Measurements from ENCODE around the gene SLC51B.
"Not testable (repeated sequence)": the region's sequence is repeated elsewhere in the genome, so short reads cannot be mapped to it uniquely, and the experiment has no call there.

The SLC51B gene

DNA sequence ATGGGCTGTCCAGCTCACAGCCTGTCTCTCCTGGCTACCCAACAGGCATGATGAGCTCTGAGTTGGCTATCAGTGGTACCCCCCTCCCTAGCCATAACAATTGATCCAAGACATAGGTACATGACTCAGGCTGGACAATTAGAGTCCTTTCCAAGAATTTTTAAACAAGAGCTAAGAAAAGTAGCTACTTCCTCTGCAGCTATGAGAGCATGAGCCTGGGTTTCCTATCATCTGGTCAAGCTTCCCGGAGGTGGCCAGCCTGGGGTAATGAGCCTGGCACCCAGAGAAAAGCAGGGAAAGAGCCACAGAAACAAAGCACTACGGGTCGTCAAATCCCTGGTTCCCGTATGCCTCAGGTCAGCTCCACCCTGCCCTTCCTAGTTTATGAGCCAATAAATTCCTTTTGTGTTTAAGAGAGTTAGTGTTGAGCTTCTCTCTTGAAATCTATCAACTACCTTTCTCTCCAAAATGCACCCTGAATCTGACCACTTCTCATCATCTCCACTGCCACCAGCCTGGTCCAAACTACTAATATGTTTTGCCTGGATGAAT is 2.3 kb upstream of the SLC51B start:
- DNase-seq: no peak

DNA sequence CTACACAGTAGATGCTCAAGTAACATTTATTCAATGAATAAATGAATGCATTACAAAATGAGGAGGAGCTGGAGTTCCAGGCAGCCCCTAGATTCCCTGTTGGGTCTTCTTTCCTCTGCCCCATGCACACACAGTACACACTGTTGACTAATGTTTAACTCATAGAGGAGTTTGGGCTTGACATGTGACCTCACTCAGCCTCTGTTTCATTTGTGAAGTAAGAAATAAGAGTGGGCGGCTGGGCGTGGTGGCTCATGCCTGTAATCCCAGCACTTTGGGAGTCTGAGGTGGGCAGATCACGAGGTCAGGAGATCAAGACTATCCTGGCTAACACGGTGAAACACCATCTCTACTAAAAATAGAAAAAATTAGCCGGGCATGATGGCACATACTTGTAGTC is 969 bp upstream of the SLC51B start:
- DNase-seq: not testable (repeated sequence)

DNA sequence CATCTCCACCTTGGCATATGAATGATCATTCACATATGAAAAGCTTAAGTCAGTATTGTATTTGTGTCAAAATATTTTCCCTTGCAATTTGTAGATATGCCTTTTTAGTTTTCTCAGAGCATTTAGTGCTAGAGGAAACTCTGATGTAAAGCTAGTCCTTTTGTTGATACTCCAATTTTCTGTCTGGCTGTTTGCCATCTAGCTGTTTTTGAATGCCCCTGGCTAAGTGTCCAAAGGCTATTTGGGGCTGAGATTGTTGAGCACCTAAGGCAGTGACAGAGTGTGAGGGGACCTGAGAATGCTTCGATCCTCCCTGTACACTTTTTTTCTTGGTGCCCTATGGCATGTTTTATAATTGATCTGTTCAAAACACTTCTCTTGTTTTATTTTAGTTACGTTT is 3.1 kb downstream of the SLC51B start:
- DNase-seq: no peak

DNA sequence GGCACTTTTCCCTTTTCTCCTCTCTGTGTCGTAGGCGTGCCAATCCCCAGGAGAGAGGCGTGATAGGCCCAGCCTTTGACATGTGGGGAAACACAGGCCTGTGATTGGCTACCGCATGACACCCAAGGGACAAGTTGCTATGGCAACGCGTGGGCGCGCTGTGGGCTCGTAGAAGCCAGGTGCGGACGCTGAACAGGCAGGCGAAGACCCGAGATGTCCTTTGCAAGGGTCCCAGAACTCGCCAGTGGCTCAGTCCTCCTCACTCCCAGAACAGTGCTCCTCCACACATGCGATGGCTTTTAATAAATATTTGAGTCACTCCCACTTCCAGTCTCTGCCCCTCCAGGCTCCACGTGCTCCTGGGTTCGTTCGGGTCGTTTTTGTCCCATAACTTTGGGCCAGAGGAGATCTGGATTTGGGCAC is 4.2 kb downstream of the SLC51B start:
- DNase-seq: peak; percentile 92

DNA sequence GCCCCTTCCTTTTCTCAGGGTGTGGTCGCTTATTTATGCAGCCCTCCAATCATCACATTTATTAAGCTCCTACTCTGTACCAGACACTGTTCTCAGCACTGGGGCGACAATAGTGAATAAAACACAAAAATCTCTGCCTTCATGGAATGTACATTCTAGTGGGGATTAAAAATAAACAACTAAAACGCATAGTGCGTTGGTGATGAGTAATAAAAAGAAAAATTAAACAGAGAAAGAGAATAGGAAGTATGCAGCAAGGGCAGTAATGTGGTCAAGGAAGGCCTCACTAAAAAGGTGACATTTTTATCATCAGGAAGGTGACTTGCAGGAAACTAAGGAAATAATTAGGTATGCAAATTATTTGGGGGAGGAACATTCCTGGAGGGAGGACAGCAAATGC is 5.1 kb downstream of the SLC51B start:
- no peak for DNase-seq

DNA sequence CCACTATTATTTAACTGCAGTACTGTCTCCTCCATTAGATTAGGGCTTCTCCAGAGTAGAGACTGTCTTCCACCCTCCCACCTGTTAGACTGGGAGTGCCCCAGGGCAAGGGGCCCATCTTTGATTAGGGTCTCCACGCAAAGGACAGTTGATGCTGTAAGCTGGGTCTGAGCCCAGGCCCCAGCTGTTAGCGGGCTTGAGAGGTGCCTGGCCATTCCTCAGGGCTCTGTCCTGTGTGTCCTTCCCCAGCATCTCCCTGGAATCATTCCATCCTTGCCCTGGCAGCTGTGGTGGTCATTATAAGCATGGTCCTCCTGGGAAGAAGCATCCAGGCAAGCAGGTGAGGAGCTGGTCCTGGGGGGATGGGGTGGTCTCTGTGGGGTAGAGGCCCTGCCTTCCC is 6.1 kb downstream of the SLC51B start:
- no peak for DNase-seq

DNA sequence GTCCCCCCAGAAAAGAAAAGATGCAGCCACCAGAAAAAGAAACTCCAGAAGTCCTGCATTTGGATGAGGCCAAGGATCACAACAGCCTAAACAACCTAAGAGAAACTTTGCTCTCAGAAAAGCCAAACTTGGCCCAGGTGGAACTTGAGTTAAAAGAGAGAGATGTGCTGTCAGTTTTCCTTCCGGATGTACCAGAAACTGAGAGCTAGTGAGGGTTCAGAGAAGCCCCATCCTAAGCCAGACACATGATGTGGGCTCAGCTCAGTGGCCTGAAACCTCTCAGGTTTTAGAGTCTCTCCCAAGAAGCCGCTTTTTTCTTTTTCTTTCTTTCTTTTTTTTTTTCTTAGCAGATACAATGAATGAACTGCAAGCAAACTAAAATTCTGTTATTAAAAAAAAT is 7.8 kb downstream of the SLC51B start:
- no peak for DNase-seq

DNA sequence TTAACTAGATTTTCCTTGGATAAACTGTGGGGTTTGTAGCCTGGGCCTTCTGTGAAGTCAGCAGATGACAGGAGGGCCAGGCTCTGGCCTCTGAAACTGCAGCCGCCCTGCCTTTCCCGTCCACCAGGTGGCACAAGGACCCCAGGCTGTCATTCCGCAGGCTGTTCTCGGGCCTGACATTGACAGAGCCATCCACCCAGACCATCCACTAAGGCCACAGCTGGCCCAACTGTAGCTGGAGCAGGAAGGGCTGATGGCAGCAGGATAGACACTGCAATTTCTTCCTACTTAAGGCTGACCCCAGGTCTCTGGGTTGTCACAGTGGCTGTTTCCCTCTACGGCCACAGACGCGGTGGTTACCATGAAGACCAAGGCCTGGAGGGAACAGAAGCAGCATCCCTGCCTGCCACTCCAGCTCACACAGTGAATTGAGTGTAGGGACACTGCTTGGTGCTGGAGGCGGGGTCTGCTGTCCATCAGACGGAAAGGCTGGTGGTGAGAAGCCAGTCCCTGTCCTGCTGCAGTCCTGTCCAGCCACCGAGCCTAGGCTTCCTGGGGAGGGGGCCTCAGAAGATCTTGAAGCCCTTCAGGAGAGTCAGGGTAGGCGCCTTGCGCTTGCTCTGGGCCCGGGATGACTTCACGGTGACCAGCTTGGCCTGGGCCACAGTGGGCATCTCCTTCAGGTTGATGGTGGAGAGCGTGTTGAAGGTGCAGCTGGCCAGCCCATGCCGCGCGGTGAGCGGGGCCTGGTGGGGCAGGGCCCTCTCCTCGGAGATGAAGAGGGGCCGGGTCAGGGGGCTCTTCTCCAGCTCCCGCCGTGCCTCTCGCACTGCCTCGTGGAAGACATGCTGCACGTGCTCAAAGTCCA is 9.4 kb downstream of the SLC51B start:
- no peak for DNase-seq

DNA sequence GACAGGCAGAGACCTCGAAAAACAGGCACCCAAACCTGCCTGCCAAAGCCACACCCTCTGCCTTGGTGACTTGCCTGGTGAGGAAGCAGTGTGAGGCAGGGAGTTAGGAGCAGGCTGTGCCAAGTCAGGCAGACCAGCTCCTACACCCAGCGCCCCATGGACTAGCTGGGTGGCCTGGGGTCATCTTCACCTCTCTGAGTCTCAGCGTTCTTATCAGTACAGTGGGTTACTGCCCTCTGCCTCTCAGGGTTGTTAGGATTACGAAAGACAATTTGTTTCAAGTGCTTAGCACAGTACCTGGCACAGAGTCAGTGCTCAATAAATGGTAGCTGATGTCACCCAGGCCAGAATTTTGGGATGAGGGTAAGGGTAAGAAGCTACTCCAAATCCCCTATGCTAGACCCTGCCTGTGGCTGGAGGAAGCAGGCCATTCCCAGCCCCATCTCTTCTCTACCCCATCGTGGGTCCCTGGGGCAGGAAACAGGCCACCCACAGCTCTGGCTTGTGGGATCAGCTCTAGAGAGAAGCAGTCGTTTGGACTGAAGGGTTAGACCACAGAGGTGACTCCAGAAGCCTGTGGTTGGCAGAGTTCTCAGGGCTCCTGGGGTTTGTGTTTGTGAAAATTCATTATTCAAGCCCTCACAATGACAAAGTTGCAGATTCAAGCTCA is 10.1 kb downstream of the SLC51B start:
- no peak for DNase-seq

DNA sequence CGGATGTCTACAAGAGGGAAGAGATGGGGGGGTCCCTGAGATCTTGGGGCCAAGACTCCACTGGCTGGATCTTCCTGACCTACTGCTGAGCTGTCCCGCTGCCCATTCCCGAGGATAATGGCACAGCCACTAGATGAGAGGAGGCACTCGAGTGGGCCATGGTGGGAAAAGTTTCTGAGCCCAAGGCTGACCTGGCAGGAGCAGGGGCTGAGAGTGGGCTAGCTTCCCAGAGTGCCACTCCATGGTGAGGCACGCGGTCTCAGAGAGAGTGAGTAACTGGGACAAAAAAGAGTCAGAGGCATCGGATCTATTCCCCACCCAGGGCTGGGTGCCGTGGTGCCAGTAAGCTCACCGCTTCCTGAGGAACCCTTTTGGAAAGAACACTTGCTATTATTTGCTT is 10.9 kb downstream of the SLC51B start:
- no peak for DNase-seq

DNA sequence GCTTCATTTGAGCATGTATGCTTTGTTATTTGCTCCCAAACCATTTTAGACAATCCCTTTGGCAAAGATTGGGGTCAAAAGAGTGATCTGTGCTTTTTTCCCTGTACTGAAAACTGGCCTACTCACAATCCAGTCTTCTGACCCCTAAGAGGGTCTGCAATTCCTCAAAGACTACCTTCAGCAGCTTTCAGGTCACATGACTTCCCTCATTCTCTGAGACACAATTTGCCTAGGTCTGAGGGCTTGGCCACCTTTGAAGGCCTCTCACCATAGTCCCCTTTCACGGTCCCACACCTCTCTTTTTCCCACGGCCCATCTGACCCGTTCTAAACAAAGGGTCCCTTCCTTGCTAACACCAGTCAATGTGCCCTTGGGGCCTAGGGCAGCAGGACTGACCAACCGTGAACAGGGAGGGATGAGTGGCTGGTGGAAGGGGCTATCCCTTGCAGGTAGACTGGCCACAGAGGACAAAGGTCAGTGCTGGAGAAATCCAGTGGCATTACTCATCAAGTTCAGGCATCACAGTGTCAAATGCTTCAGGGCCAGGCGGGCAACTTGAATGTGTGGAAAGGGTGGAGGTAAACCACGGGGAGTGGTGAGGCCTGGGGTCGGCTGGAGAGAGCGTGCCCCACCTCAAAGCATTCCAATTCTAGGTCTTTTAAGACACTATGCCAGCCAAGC is 11.8 kb downstream of the SLC51B start:
- no peak for DNase-seq

DNA sequence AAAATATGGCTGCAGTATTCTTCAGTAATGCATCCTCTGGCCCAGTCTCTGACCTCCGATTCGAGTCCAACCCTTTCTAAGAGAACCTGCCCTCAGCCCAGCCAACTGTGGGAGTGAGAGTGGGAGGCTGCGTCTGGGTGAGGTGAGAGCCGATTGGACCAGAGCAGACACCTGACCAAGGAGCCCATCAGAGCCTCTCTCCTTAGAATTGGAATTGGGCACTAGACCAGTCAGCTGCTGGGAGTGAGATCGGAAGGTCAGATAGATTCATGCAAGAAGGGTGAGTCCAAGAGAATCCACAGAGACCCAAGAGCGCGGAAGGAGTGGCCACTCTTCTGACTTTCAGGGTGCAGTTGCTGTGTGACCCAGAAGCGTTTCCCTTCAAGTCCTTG is 12.4 kb downstream of the SLC51B start:
- no peak for DNase-seq

DNA sequence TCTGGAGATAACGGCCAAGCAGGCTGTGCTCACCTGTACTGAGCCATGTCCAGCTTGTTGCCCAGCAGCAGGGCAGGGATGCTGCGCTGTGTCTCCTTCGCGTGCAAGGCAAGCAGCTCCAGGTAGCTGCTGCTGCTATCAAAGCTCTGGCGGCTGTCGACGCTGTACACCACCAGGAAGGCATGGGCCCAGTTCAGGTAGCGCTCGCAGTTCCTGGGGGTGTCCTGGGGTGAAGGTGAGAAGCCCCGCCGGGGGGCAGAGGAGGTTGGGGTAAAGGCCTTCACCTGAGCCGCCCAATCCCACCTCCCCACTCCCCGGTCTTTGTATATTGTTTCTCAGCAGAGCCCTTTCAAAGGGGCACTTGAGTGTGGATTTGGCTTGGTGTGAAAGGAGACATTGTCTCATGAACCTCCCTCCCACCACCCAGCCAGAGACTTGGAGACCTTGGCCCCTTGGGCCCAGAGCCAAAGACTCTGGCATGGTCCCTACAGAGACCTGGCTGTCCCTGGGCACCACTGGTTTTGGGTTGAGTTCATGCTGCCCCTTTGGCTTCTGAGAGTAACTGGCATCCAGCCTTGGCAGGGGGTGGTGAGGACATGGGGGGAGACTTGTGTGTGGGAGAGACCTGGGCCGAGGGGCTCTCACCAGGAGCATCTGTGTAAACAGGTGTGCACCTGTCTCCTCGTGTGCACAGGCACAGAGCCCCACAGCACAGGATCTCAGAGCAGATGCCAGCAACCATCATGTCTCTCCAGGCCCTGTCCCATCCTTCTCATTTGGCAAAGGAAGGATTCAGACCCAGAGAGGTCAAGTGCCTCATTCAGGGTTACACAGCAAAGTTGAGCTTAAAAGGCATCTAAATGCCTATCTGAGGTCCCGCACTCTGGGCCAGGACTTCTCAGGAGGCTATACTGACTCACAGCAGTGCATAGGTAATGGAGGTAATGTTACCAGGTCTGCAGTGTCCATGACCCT is 13.5 kb downstream of the SLC51B start:
- DNase-seq: no peak

DNA sequence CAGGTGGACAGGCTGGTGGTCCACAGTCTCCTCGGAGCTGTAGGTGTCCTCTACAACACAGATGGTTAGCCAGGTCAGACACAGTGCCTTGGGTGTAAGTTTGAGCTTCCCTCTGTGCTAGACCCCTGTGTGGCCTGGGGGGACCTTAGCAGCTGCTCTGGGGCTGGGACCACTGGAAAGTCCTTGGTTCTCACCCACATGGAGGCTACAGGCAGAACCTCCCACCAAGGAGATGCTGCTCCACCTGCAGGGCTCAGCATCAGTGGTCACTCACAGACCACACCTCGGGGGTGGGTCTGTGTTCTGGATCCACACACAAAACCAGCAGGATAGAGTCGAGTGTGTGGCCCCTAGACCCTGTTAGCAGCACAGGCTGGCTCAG is 14.2 kb downstream of the SLC51B start:
- no peak for DNase-seq

DNA sequence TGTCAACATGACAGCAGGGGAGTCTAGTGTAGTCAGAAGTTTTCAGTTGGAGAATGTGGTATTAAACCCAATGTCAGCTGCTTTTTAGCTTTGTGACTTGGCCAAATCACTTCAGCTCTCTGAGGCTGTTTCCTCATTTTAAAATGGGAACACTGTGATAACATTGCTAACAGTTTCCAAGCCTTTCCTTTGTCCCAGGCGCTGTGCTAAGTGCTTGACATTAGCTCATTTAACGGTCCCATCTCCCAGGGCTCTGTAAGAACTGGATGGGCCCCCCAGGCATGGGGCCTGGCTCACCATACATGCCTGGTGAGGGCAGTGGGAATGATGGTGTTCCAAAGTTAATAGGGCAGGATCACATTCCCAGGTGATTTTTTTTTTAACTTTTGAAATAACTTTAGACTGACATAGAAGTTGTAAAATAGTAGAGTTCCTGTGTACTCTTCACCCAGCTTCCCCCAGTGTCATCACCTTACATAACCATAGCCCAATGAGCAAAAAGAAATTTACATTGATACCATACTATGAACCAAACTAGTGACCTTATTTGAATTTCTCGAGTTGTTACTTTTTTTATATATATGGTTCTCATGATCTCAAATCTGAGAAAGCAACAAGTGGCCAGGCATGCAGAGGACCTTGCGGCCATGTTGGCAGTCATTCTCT is 14.9 kb downstream of the SLC51B start:
- no peak for DNase-seq

DNA sequence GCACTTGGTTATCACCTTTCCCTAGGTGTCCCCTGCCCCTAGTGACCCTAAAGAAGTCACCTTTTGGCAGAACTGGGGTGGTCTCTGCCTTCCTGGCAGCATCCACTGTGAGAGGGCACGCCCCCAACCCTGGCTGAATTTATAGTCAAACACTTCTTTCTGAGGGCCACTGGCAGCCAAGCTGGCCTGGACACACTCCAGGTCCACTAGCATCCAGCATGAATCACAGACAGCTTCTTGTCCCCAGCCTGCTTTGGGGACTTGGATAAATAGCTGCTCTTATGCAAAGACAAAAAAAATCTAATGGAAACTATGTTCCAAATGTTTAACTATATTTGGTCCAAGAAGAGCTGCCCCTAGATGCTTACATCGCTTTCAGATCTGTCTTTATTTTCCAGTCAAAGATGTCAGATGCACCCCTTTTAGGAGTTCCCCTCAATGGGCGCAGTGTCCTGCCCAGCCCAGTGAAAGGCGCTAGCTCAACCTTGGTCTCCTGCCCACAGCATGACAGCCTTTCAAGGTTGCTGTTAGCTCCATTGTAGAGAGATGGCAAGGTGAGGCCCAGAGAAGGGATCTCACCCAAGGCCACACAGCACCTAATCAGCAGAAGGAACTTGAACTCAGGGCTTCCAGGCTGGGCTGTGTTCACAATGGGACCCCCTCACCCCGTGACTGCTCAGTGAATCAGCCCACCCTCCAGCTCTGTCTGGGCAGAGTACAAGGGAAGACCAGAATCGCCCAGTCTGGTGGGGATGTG is 15.6 kb downstream of the SLC51B start:
- no peak for DNase-seq

DNA sequence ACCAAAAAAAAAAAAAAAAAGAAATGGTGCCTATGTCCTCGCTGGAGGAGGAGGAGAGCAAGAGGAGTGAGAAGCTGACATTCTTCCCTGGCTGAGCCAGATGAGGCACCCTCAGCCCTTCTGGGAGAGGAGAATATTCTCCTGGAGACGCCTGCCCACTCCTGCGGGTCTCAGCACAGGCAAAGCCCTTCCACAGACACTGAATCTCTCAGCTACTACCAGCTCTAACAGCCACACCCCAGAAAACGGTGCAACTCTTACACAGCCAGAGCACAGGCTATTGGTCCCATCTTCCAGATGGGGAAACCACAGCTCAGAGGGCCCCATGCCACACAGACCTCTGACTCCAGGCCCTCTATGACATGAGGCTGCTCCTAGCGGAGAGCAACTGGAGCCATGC is 16.9 kb downstream of the SLC51B start:
- DNase-seq: no peak

DNA sequence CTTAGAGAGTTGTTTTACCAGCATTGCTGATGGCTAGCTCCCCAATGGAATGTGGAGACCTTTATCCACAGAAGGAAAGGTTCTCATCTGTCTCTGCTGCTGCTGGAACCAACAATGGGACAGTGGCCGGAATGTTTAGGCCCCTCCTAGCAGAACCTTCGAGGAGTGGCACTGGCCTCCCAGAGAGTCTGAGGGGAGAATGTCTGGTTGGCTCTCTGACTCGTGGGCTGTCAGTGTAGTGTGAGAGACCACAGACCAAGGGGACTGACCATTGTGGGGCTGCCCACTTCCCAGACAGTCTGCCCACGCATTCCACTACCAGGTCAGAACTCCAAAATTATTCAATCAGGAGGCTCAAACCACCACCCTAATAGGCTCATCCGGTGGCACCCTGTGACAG is 17.5 kb downstream of the SLC51B start:
- no peak for DNase-seq

DNA sequence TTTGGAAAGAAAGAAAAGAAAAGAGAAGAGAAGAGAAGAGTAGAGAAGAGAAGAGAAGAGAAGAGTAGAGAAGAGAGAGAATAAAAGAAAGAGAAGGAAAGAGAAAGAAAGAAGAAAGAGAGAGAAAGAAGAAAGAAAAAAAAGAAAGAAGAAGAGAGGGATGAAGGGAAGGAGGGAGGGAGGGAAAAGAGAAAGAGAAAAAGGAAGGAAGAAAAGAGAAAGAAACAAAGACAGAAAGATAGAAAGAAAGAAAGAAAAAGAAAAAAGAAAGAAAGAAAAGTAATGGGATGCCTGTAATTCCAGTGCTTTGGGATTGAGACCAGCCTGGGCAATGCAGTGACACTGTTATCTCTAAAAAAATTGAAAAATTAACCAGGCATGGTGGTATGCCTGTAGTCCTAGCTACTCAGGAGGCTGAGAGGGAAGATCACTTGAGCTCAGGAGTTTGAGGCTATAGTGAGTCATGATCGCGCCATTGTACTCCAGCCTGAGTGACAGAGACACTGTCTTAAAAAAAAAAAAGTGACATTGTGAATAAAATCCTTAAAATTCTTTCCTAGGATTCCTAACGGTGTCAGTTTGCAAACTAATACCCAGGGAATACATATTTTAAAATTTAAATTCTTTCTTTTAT is 20.9 kb downstream of the SLC51B start:
- no peak for DNase-seq

DNA sequence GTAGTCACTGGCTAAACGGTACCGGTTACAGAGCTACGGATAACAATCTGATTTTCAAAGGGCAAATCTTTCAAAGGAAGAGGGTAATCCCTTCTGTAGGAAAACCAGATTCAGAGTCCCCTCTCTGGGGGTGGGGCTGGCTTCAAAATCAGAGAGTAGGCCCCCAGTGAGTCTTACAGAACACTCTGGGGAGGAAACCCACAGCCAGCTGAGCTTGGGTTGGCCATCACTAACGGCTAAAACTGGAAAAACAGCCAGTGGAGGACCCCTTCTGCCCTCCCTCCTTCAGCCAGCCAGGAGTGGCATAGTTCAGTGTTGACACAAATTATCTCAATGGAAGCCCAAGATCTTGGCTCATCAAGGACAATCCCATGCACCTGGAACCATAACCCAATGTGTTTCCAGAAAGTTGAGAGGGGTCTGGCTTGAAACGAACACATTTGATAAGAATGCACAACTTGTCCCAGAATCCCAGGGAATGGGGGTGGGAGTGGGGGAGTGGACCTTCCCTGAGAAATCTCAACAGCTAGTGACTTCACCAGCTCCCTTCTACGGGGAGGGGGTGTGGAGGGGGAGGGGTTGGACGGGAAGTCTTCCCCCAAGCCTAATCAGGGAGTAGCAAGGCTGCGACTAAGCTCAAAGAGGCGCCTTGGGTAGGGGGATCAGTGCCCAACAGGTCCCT is 21.6 kb downstream of the SLC51B start:
- no peak for DNase-seq
